K562 (cell line): ENCODE results near the gene GYPC. TPM values are rescaled to one million over a fixed set of nuclear protein-coding genes. Genes with fewer than 3 reads are reported as not detected.

Source experiments
- BRD4 ChIP-seq: fragments of 200-600 bp; sonication (generic); IDR thresholded peaks from 2 replicates; pipeline ENCODE4 v1.6.1; 2017; ENCODE audit warnings: inconsistent platforms
- E2F3 ChIP-seq: fragments of 250-450 bp; sonication (Bioruptor Pico); IDR thresholded peaks from 2 replicates; pipeline ENCODE4 v1.4.0; 2020; ENCODE audit warnings: mild to moderate bottlenecking
- ELF4 ChIP-seq: fragments of 450-650 bp; formaldehyde crosslinking; IDR thresholded peaks from 2 replicates; pipeline ENCODE4 v1.4.0; 2022; ENCODE audit warnings: missing genetic modification characterization
- GABPB2 ChIP-seq: fragments of 250-450 bp; sonication (Bioruptor Pico); conservative IDR thresholded peaks from 2 replicates; pipeline ENCODE4 v1.5.1; 2021; ENCODE audit warnings: mild to moderate bottlenecking
- HDAC6 ChIP-seq: IDR thresholded peaks from 2 replicates; pipeline ENCODE4 v1.6.1; 2012; ENCODE audit warnings: low read depth, mild to moderate bottlenecking, control low read depth, inconsistent platforms, low read length, moderate library complexity
- ILK ChIP-seq: fragments of 450-650 bp; IDR thresholded peaks from 2 replicates; pipeline ENCODE4 v1.6.1; 2016; ENCODE audit warnings: missing genetic modification characterization, low read depth, mild to moderate bottlenecking, missing compliant biosample characterization, moderate library complexity, borderline replicate concordance
- MCM3 ChIP-seq: fragments of 450-650 bp; IDR thresholded peaks from 2 replicates; pipeline ENCODE4 v1.6.1; 2016
- MED1 ChIP-seq: sonication (generic); formaldehyde crosslinking; IDR thresholded peaks from 2 replicates; pipeline ENCODE4 v1.8.1; 2023; ENCODE audit warnings: missing genetic modification reagents, borderline replicate concordance
- MYC ChIP-seq, 2 experiments: fragments of 250-450 bp in 1 of 2; sonication (Bioruptor Pico) in 1 of 2; IDR thresholded peaks; 2 replicates each; pipeline versions ENCODE4 v1.5.1 to v1.6.1; 2012 to 2021; ENCODE audit warnings: low read depth in 2 of 2, borderline replicate concordance in 1 of 2, improper control_type of control experiment in 1 of 2, low read length in 1 of 2, mild to moderate bottlenecking in 1 of 2, moderate library complexity in 1 of 2
- NCOA2 ChIP-seq, 2 experiments: fragments of 450-650 bp; IDR thresholded peaks; 2 replicates each; pipeline ENCODE4 v1.6.1; 2018; ENCODE audit warnings: mild to moderate bottlenecking in 2 of 2, moderate library complexity in 1 of 2; ENCODE audit not compliant: partially characterized antibody in 2 of 2
- PHB2 ChIP-seq: fragments of 450-650 bp; IDR thresholded peaks from 2 replicates; pipeline ENCODE4 v1.6.1; 2017; ENCODE audit warnings: low read depth
- PHF21A ChIP-seq: fragments of 450-650 bp; IDR thresholded peaks from 2 replicates; pipeline ENCODE4 v1.6.1; 2017; ENCODE audit warnings: low read depth, borderline replicate concordance
- POLR3A ChIP-seq: IDR thresholded peaks from 2 replicates; pipeline ENCODE4 v1.6.1; 2011; ENCODE audit warnings: borderline replicate concordance, mild to moderate bottlenecking, moderate library complexity; ENCODE audit not compliant: insufficient read length, insufficient read depth; ENCODE audit errors: extremely low read depth
- POLR3G ChIP-seq: IDR thresholded peaks from 2 replicates; pipeline ENCODE4 v1.6.1; 2011; ENCODE audit not compliant: insufficient read length, insufficient replicate concordance; ENCODE audit errors: extremely low read depth
- PTRF ChIP-seq: fragments of 450-650 bp; IDR thresholded peaks from 2 replicates; pipeline ENCODE4 v1.6.1; 2016; ENCODE audit warnings: mild to moderate bottlenecking, missing genetic modification characterization, missing compliant biosample characterization
- RBM39 ChIP-seq: fragments of 200-400 bp; formaldehyde crosslinking; optimal IDR thresholded peaks from 2 replicates; pipeline ENCODE3; 2018; ENCODE audit warnings: low read depth, low read length
- RFX7 ChIP-seq: fragments of 250-450 bp; sonication (Bioruptor Pico); IDR thresholded peaks from 2 replicates; pipeline ENCODE4 v1.5.1; 2021; ENCODE audit warnings: mild to moderate bottlenecking
- SAFB ChIP-seq: fragments of 200-400 bp; formaldehyde crosslinking; IDR thresholded peaks from 2 replicates; pipeline ENCODE4 v1.6.1; 2017; ENCODE audit warnings: low read depth, low read length, borderline replicate concordance
- ZFP36 ChIP-seq: fragments of 150-350 bp; IDR thresholded peaks from 2 replicates; pipeline ENCODE4 v1.6.1; 2018; ENCODE audit warnings: low read length, low read depth; ENCODE audit not compliant: partially characterized antibody
- ZNF717 ChIP-seq: fragments of 250-450 bp; sonication (Bioruptor Pico); IDR thresholded peaks from 2 replicates; pipeline ENCODE4 v1.5.0; 2021
- ZNF785 ChIP-seq: fragments of 250-450 bp; sonication (Bioruptor Pico); IDR thresholded peaks from 2 replicates; pipeline ENCODE4 v1.4.0; 2020; ENCODE audit warnings: mild to moderate bottlenecking
- ZZZ3 ChIP-seq: fragments of 450-650 bp; IDR thresholded peaks from 2 replicates; pipeline ENCODE4 v1.6.1; 2016; ENCODE audit warnings: antibody characterized with exemption, mild to moderate bottlenecking, moderate library complexity
- polyA plus RNA-seq, 8 experiments: library from polyadenylated mRNA; depleted of rRNA in 4 of 8; stranded (reverse) in 5 of 8; unstranded in 3 of 8; fragments of >200 nt; fragmentation: Nextera tagmentation in 2 of 8; fragmentation: Illumina TruSeq in 1 of 8; extraction: Ambion mirVana in 2 of 8; extraction: Trizol in 1 of 8; gene quantifications; 2 replicates each; pipeline versions ENCODE4 v1.2.1 to v1.2.3, GENCODE V29; 2011 to 2014; ENCODE audit warnings: inconsistent platforms in 1 of 8, missing spikeins in 1 of 8
- total RNA-seq, 7 experiments: library from RNA; depleted of rRNA in 6 of 7; stranded (reverse); fragments of >200 nt in 6 of 7; fragmentation: Illumina TruSeq in 2 of 7; extraction: Trizol in 2 of 7; gene quantifications; 2 replicates each; pipeline versions ENCODE4 v1.2.1 to v1.2.3, GENCODE V29; 2011 to 2021; ENCODE audit warnings: low replicate concordance in 1 of 7
- TF ChIP-seq, protein P1 (sequence below): sonication (generic); formaldehyde crosslinking; IDR thresholded peaks from 2 replicates; pipeline ENCODE4 v1.5.0; 2020; ENCODE audit warnings: missing genetic modification reagents
- TF ChIP-seq, protein P2 (sequence below): fragments of 450-650 bp; formaldehyde crosslinking; conservative IDR thresholded peaks from 2 replicates; pipeline ENCODE4 v1.4.0; 2022; ENCODE audit warnings: mild to moderate bottlenecking, missing genetic modification characterization
- TF ChIP-seq, protein P3 (sequence below), 2 experiments: IDR thresholded peaks in 1 of 2; conservative IDR thresholded peaks in 1 of 2; 2 replicates each; pipeline ENCODE4 v1.6.1; 2016; ENCODE audit warnings: low read depth in 2 of 2, mild to moderate bottlenecking in 1 of 2, missing compliant biosample characterization in 1 of 2, missing genetic modification characterization in 1 of 2, moderate library complexity in 1 of 2

The GYPC gene
- total and polyA plus RNA-seq, 9 of the 15 experiments (the other 6 are each of a cell fraction or from before 2014, with no cell fraction given): 50.6 to 282 (median 194) TPM

DNA sequence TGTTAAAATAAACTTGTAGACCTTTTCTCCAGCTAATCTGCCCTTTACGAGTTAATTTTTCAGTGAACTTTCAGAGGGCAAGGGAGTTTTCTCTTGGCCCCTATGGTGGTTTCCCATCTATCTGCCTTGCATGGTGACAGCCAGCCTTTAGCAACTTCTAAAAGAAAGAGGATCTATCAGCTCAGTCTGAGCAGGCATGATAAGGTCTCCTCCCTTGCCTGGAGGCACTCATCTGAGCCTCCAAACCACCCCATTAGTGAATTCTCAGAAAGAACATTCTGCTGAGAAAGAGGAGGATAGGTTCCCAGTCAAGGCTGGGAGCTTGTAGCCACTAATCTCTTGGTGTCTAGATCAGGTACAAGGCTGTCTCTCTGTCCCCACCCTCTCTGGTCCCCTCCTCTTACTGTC lies 10.7 kb upstream of the GYPC start (continued):
- no peak for TF ChIP-seq POLR3A
- TF ChIP-seq PHF21A: no peak
- TF ChIP-seq, protein P1, sequence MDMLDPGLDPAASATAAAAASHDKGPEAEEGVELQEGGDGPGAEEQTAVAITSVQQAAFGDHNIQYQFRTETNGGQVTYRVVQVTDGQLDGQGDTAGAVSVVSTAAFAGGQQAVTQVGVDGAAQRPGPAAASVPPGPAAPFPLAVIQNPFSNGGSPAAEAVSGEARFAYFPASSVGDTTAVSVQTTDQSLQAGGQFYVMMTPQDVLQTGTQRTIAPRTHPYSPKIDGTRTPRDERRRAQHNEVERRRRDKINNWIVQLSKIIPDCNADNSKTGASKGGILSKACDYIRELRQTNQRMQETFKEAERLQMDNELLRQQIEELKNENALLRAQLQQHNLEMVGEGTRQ (CRISPR knock-in tag): no peak
- TF ChIP-seq SAFB: no peak
- no peak for TF ChIP-seq POLR3G
- peak in 1 of 2 experiments; percentile 56 for TF ChIP-seq NCOA2 (IDR thresholded peaks at IDR 0.05; ENCODE audit: partially characterized antibody in 2 of 2)
- TF ChIP-seq PHB2: peak; percentile 56; the same call in 1 of the 2 replicates
- no peak for TF ChIP-seq ZNF785 (CRISPR knock-in tag)
- no peak for TF ChIP-seq PTRF (tag)
- no peak for TF ChIP-seq BRD4
- peak; percentile 30; the same call in 1 of the 2 replicates for TF ChIP-seq MYC (IDR thresholded peaks at IDR 0.05; ENCODE audit: low read depth, low read length)
- no peak for TF ChIP-seq MYC (CRISPR knock-in tag; IDR thresholded peaks at IDR 0.05; ENCODE audit: borderline replicate concordance, low read depth)
- no peak for TF ChIP-seq ZNF717 (CRISPR knock-in tag)
- TF ChIP-seq GABPB2 (CRISPR knock-in tag): no peak
- no peak for TF ChIP-seq E2F3
- TF ChIP-seq, protein P2, sequence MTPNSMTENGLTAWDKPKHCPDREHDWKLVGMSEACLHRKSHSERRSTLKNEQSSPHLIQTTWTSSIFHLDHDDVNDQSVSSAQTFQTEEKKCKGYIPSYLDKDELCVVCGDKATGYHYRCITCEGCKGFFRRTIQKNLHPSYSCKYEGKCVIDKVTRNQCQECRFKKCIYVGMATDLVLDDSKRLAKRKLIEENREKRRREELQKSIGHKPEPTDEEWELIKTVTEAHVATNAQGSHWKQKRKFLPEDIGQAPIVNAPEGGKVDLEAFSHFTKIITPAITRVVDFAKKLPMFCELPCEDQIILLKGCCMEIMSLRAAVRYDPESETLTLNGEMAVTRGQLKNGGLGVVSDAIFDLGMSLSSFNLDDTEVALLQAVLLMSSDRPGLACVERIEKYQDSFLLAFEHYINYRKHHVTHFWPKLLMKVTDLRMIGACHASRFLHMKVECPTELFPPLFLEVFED: no peak
- TF ChIP-seq ZFP36: peak; percentile 61
- no peak for TF ChIP-seq HDAC6
- no peak for TF ChIP-seq RBM39
- TF ChIP-seq, protein P3, sequence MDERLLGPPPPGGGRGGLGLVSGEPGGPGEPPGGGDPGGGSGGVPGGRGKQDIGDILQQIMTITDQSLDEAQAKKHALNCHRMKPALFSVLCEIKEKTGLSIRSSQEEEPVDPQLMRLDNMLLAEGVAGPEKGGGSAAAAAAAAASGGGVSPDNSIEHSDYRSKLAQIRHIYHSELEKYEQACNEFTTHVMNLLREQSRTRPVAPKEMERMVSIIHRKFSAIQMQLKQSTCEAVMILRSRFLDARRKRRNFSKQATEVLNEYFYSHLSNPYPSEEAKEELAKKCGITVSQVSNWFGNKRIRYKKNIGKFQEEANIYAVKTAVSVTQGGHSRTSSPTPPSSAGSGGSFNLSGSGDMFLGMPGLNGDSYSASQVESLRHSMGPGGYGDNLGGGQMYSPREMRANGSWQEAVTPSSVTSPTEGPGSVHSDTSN (CRISPR knock-in tag; IDR thresholded peaks at IDR 0.05; ENCODE audit: low read depth): no peak
- TF ChIP-seq, protein P3 (tag; conservative IDR thresholded peaks at IDR 0.05; ENCODE audit: low read depth): peak; percentile 64; the same call in 1 of the 2 replicates
- TF ChIP-seq ZZZ3: no peak
- no peak for TF ChIP-seq ILK (tag)
- no peak for TF ChIP-seq ELF4 (CRISPR knock-in tag)
- TF ChIP-seq MCM3: no peak
- no peak for TF ChIP-seq RFX7 (CRISPR knock-in tag)
- TF ChIP-seq MED1 (CRISPR knock-in tag): no peak
